ENCODE data around the gene CARD14.

GRCh38 chr17:80246726-80247125 lies 76.9 kb downstream of the CARD14 start:
- no peak for TF ChIP-seq EZH2phosphoT487 (IDR thresholded peaks at IDR 0.05)
- TF ChIP-seq, protein P1, sequence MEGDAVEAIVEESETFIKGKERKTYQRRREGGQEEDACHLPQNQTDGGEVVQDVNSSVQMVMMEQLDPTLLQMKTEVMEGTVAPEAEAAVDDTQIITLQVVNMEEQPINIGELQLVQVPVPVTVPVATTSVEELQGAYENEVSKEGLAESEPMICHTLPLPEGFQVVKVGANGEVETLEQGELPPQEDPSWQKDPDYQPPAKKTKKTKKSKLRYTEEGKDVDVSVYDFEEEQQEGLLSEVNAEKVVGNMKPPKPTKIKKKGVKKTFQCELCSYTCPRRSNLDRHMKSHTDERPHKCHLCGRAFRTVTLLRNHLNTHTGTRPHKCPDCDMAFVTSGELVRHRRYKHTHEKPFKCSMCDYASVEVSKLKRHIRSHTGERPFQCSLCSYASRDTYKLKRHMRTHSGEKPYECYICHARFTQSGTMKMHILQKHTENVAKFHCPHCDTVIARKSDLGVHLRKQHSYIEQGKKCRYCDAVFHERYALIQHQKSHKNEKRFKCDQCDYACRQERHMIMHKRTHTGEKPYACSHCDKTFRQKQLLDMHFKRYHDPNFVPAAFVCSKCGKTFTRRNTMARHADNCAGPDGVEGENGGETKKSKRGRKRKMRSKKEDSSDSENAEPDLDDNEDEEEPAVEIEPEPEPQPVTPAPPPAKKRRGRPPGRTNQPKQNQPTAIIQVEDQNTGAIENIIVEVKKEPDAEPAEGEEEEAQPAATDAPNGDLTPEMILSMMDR (IDR thresholded peaks at IDR 0.05) = no peak
